Neural progenitor cell (in vitro differentiated cells): ENCODE data around the gene SYTL1. TPM values are rescaled to one million over a fixed set of nuclear protein-coding genes. Genes with fewer than 3 reads are reported as not detected.
A peak's percentile ranks its signal among the peaks of the same experiment; 100 is the strongest.

Experiments
- DNase-seq: peaks from one replicate; pipeline ENCODE4 v3.0.0-alpha.2; 2016; ENCODE audit warnings: low spot score
- H2AFZ ChIP-seq: fragments of 200-600 bp; sonication (generic); replicated peaks from 2 replicates; pipeline ENCODE4 v1.6.1; 2016; ENCODE audit warnings: antibody characterized with exemption
- H3F3A ChIP-seq: fragments of 200-600 bp; sonication (generic); 2 replicates; pipeline ENCODE4 v1.6.1; 2016; ENCODE audit warnings: antibody characterized with exemption, low read depth
- H3K27ac ChIP-seq: fragments of 200-600 bp; sonication (generic); 2 replicates; pipeline ENCODE4 v1.5.1; 2016; ENCODE audit warnings: mild to moderate bottlenecking
- H3K27me3 ChIP-seq: fragments of 200-600 bp; sonication (generic); 2 replicates; pipeline ENCODE4 v1.6.1; 2016; ENCODE audit warnings: mild to moderate bottlenecking, moderate library complexity
- H3K36me3 ChIP-seq: fragments of 200-600 bp; sonication (generic); 2 replicates; pipeline ENCODE4 v1.5.1; 2016
- H3K4me1 ChIP-seq: fragments of 200-600 bp; sonication (generic); 2 replicates; pipeline ENCODE4 v1.6.1; 2016; ENCODE audit warnings: mixed run types
- H3K4me2 ChIP-seq: fragments of 200-600 bp; sonication (generic); 2 replicates; pipeline ENCODE4 v1.6.1; 2016
- H3K4me3 ChIP-seq: fragments of 200-600 bp; sonication (generic); 2 replicates; pipeline ENCODE4 v1.5.1; 2016
- H3K79me2 ChIP-seq: fragments of 200-600 bp; sonication (generic); 2 replicates; pipeline ENCODE4 v1.6.1; 2016; ENCODE audit warnings: low read depth
- H3K9ac ChIP-seq: fragments of 200-600 bp; sonication (generic); 2 replicates; pipeline ENCODE4 v1.6.1; 2016
- H3K9me3 ChIP-seq: fragments of 200-600 bp; sonication (generic); 2 replicates; pipeline ENCODE4 v1.5.1; 2016; ENCODE audit warnings: low read depth
- H4K20me1 ChIP-seq: fragments of 200-600 bp; sonication (generic); 2 replicates; pipeline ENCODE4 v1.6.1; 2016; ENCODE audit warnings: low read depth
- H3K27ac Mint-ChIP-seq: 3 replicates; pipeline ENCODE4 v1.8.0; 2021; ENCODE audit warnings: mixed read lengths
- H3K27me3 Mint-ChIP-seq: 2 replicates; pipeline ENCODE4 v1.8.0; 2022; ENCODE audit warnings: low read depth, mild to moderate bottlenecking, inconsistent platforms, moderate library complexity, mixed read lengths; ENCODE audit not compliant: insufficient read depth
- H3K36me3 Mint-ChIP-seq: 3 replicates; pipeline ENCODE4 v1.8.0; 2021; ENCODE audit warnings: mixed read lengths
- H3K4me1 Mint-ChIP-seq: 3 replicates; pipeline ENCODE4 v1.8.0; 2021; ENCODE audit warnings: mixed read lengths
- H3K4me3 Mint-ChIP-seq: 3 replicates; pipeline ENCODE4 v1.8.0; 2021; ENCODE audit warnings: mild to moderate bottlenecking, moderate library complexity, mixed read lengths
- H3K9me3 Mint-ChIP-seq: 3 replicates; pipeline ENCODE4 v1.8.0; 2020; ENCODE audit warnings: mixed read lengths
- CTCF ChIP-seq: fragments of 200-600 bp; sonication (generic); IDR thresholded peaks from 2 replicates; pipeline ENCODE4 v1.5.1; 2017; ENCODE audit warnings: antibody characterized with exemption, mild to moderate bottlenecking
- EZH2 ChIP-seq: fragments of 200-600 bp; sonication (generic); IDR thresholded peaks from 2 replicates; pipeline ENCODE4 v1.6.1; 2017; ENCODE audit warnings: antibody characterized with exemption, mild to moderate bottlenecking, moderate library complexity
- EZH2phosphoT487 ChIP-seq: fragments of 200-600 bp; sonication (generic); IDR thresholded peaks from 2 replicates; pipeline ENCODE4 v1.6.1; 2017; ENCODE audit warnings: antibody characterized with exemption
- total RNA-seq: library from RNA; depleted of rRNA; stranded (reverse); fragments of >200 nt; gene quantifications from 2 replicates; pipeline ENCODE4 v1.2.3, GENCODE V29; 2015; ENCODE audit warnings: low replicate concordance

Gene SYTL1
- total RNA-seq, 1 donor from 2014 or later, result 5.7 TPM

- H2AFZ ChIP-seq, result no peak overlapping the region
- TF ChIP-seq EZH2 (no peak), CTCF (no peak), EZH2phosphoT487 (no peak)
- DNase-seq, result peak; percentile 85
- no peaks in the 10 kb centered on the region for H3K36me3 ChIP-seq
- H3K27ac ChIP-seq, result no peak overlapping the region
- H3K79me2 ChIP-seq, result no peaks in the 10 kb centered on the region
- H3K4me3 ChIP-seq, result no peak overlapping the region
- no peak overlapping the region for H3K27ac Mint-ChIP-seq
- H3K4me1 ChIP-seq, result peaks cover 38% of the 10 kb centered on the region
- no peak overlapping the region for H3K9ac ChIP-seq
- peaks cover 27% of the 10 kb centered on the region for H3K27me3 Mint-ChIP-seq
- H3K27me3 ChIP-seq, result peaks cover 40% of the 10 kb centered on the region
- peak overlapping the region; percentile 92 for H3K4me2 ChIP-seq
- peaks cover 48% of the 10 kb centered on the region for H3K4me1 Mint-ChIP-seq
- H3K36me3 Mint-ChIP-seq, result peaks cover 7% of the 10 kb centered on the region
- peaks cover 25% of the 10 kb centered on the region for H4K20me1 ChIP-seq
- H3K9me3 Mint-ChIP-seq, result no peaks in the 10 kb centered on the region
- no peaks in the 10 kb centered on the region for H3K9me3 ChIP-seq
- H3F3A ChIP-seq, result peaks cover 53% of the 10 kb centered on the region
- peak overlapping the region; percentile 31 for H3K4me3 Mint-ChIP-seq
These were observed 22.2 kb downstream of the SYTL1 start for GRCh38 chr1:27363766-27364695.

DNA sequence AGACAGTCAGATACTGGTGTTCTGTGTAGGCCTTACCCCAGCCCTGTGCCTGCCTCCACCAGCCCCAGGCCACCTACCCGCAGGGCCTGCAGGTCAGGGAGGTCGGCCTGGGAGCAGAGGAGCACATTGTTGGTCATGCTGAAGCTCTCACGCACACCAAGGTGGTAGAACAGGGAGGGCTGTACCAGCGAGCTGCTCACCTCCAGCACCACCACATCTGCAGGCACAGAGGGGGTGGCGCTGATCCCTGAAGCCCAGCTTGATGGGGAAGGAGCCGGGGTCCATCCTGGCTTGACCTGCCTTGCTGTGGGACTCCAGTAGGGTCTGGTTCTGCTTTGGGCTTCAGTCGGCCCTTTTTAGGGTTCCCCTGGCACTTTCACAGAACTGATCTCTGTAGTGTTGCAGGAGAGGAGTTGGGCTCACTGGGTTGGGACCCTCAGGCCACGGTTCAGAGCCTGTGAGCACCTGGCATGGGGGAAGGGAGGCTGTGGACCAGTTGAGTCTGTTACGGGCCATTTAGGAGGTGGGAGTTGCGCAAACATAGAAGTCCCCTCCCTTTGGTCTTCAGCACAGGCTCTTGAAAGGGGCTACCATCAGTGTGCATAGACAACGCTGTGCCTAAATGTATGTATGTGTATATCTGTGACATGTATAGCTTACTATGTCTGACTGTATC lies 23.0 kb downstream of the SYTL1 start:
- Histone ChIP-seq H3K4me3 (no peak overlapping the region), H3F3A (peaks cover 50% of the 10 kb centered on the region), H3K27me3 (peaks cover 32% of the 10 kb centered on the region), H3K36me3 (no peaks in the 10 kb centered on the region), H3K4me1 (peaks cover 36% of the 10 kb centered on the region), H3K27ac (peak overlapping the region; percentile 51), H3K4me2 (peak overlapping the region; percentile 92), H3K9ac (no peak overlapping the region), H2AFZ (no peak overlapping the region), H3K9me3 (no peaks in the 10 kb centered on the region), H4K20me1 (peaks cover 23% of the 10 kb centered on the region), H3K79me2 (no peaks in the 10 kb centered on the region)
- H3K4me3 Mint-ChIP-seq, result peak overlapping the region; percentile 94
- no peak for TF ChIP-seq CTCF
- no peak for TF ChIP-seq EZH2
- TF ChIP-seq EZH2phosphoT487, result no peak
- no peak for DNase-seq
- peaks cover 19% of the 10 kb centered on the region for H3K27me3 Mint-ChIP-seq
- H3K36me3 Mint-ChIP-seq, result peaks cover 5% of the 10 kb centered on the region
- H3K9me3 Mint-ChIP-seq, result no peaks in the 10 kb centered on the region
- peak overlapping the region; percentile 26 for H3K27ac Mint-ChIP-seq
- peaks cover 49% of the 10 kb centered on the region for H3K4me1 Mint-ChIP-seq

- DNase-seq, result peak; percentile 93
- H3K27ac Mint-ChIP-seq, result peak overlapping the region; percentile 91
- Histone ChIP-seq H3K4me3 (peak overlapping the region; percentile 65), H2AFZ (peak overlapping the region; percentile 84), H3K27me3 (peaks cover 25% of the 10 kb centered on the region), H3K36me3 (no peaks in the 10 kb centered on the region), H3K4me1 (peaks cover 31% of the 10 kb centered on the region), H3F3A (peaks cover 50% of the 10 kb centered on the region), H3K4me2 (peak overlapping the region; percentile 92), H4K20me1 (peaks cover 20% of the 10 kb centered on the region), H3K9me3 (no peaks in the 10 kb centered on the region), H3K79me2 (no peaks in the 10 kb centered on the region), H3K27ac (peak overlapping the region; percentile 48), H3K9ac (no peak overlapping the region)
- peaks cover 15% of the 10 kb centered on the region for H3K27me3 Mint-ChIP-seq
- H3K4me3 Mint-ChIP-seq, result peak overlapping the region; percentile 94
- H3K4me1 Mint-ChIP-seq, result peaks cover 46% of the 10 kb centered on the region
- TF ChIP-seq CTCF (no peak), EZH2 (no peak), EZH2phosphoT487 (no peak)
- H3K36me3 Mint-ChIP-seq, result peaks cover 2% of the 10 kb centered on the region
- H3K9me3 Mint-ChIP-seq, result no peaks in the 10 kb centered on the region
These were observed 23.7 kb downstream of the SYTL1 start for GRCh38 chr1:27365372-27366112.
